Neuronal stem cell (in vitro differentiated cells): ENCODE measurements around the gene KLF2.

Source experiments
- DNase-seq: peaks from one replicate; pipeline ENCODE4 v3.0.0-alpha.2; 2013; ENCODE audit warnings: low spot score
- H2AFZ ChIP-seq: one replicate; pipeline ENCODE4 v1.6.1; 2013; ENCODE audit warnings: mild to moderate bottlenecking, low read length, inconsistent platforms
- H2AK5ac ChIP-seq: 2 replicates; pipeline ENCODE4 v1.6.1; 2013; ENCODE audit warnings: low read depth, mild to moderate bottlenecking, inconsistent platforms, low read length, moderate library complexity, mixed read lengths
- H2BK120ac ChIP-seq: 2 replicates; pipeline ENCODE4 v1.6.1; 2013; ENCODE audit warnings: low read depth, mild to moderate bottlenecking, inconsistent platforms, low read length, moderate library complexity, mixed read lengths
- H2BK12ac ChIP-seq: one replicate; pipeline ENCODE4 v1.6.1; 2013; ENCODE audit warnings: low read length, inconsistent platforms
- H2BK15ac ChIP-seq: 2 replicates; pipeline ENCODE4 v1.6.1; 2013; ENCODE audit warnings: mild to moderate bottlenecking, low read length, inconsistent platforms, mixed read lengths
- H2BK5ac ChIP-seq: one replicate; pipeline ENCODE4 v1.6.1; 2013; ENCODE audit warnings: inconsistent platforms, mild to moderate bottlenecking, low read length, moderate library complexity
- H3K14ac ChIP-seq: one replicate; pipeline ENCODE4 v1.6.1; 2013; ENCODE audit warnings: low read length, inconsistent platforms
- H3K18ac ChIP-seq: 2 replicates; pipeline ENCODE4 v1.6.1; 2013; ENCODE audit warnings: low read length, inconsistent platforms
- H3K23ac ChIP-seq: 2 replicates; pipeline ENCODE4 v1.6.1; 2013; ENCODE audit warnings: low read depth, mild to moderate bottlenecking, mixed read lengths, low read length, inconsistent platforms; ENCODE audit not compliant: poor library complexity
- H3K27ac ChIP-seq: replicated peaks from 3 replicates; pipeline ENCODE4 v1.5.1; 2013; ENCODE audit warnings: low read length, inconsistent platforms
- H3K27me3 ChIP-seq, 3 experiments: 2 replicates each; pipeline ENCODE4 v1.6.1; 2013; ENCODE audit warnings: low read length in 3 of 3, mild to moderate bottlenecking in 2 of 3, inconsistent platforms in 1 of 3, low read depth in 1 of 3, mixed read lengths in 1 of 3, moderate library complexity in 1 of 3; ENCODE audit not compliant: control insufficient read depth in 3 of 3, insufficient read depth in 3 of 3
- H3K36me3 ChIP-seq, 2 donors: replicated peaks in 1 of 2; 2 replicates each; pipeline ENCODE4 v1.6.1; 2013; ENCODE audit warnings: low read length in 2 of 2; ENCODE audit not compliant: control insufficient read depth in 2 of 2, insufficient read depth in 2 of 2
- H3K4ac ChIP-seq: 2 replicates; pipeline ENCODE4 v1.6.1; 2013; ENCODE audit warnings: inconsistent platforms, mild to moderate bottlenecking, low read length, moderate library complexity
- H3K4me1 ChIP-seq, 2 donors: 1 replicate in 1 of 2; 2 replicates in 1 of 2; pipeline ENCODE4 v1.6.1; 2013; ENCODE audit warnings: low read length in 2 of 2, low read depth in 1 of 2; ENCODE audit not compliant: control insufficient read depth in 2 of 2, insufficient read depth in 1 of 2
- H3K4me2 ChIP-seq: one replicate; pipeline ENCODE4 v1.6.1; 2013; ENCODE audit warnings: mild to moderate bottlenecking, low read length, inconsistent platforms; ENCODE audit not compliant: insufficient read depth, poor library complexity, severe bottlenecking
- H3K4me3 ChIP-seq, 2 donors: 2 replicates each; pipeline ENCODE4 v1.5.1; 2013; ENCODE audit warnings: low read length in 2 of 2, mild to moderate bottlenecking in 2 of 2, inconsistent platforms in 1 of 2, moderate library complexity in 1 of 2
- H3K79me1 ChIP-seq: one replicate; pipeline ENCODE4 v1.6.1; 2013; ENCODE audit warnings: low read depth, mild to moderate bottlenecking, inconsistent platforms, low read length, moderate library complexity
- H3K9ac ChIP-seq: one replicate; pipeline ENCODE4 v1.6.1; 2013; ENCODE audit warnings: mild to moderate bottlenecking, low read depth, low read length, inconsistent platforms; ENCODE audit not compliant: poor library complexity
- H3K9me3 ChIP-seq, 2 donors: replicated peaks in 1 of 2; 2 replicates each; pipeline versions ENCODE3 to v1.6.1; 2013; ENCODE audit warnings: low read length in 2 of 2, mild to moderate bottlenecking in 2 of 2, inconsistent platforms in 1 of 2, low read depth in 1 of 2, mixed read lengths in 1 of 2, moderate library complexity in 1 of 2; ENCODE audit not compliant: control insufficient read depth in 2 of 2, insufficient read depth in 1 of 2
- H4K8ac ChIP-seq: one replicate; pipeline ENCODE4 v1.6.1; 2013; ENCODE audit warnings: low read depth, mild to moderate bottlenecking, inconsistent platforms, low read length, moderate library complexity
- H4K91ac ChIP-seq: one replicate; pipeline ENCODE4 v1.6.1; 2013; ENCODE audit warnings: low read length, low read depth, mild to moderate bottlenecking, inconsistent platforms; ENCODE audit not compliant: poor library complexity
- WGBS, 2 donors: extraction: QIAGEN DNeasy Blood & Tissue Kit; methylation state at CpG; one replicate each; pipeline ENCODE4 v1.1.7; 2013; ENCODE audit warnings: missing lambda C conversion rate in 2 of 2, mixed read lengths in 1 of 2; ENCODE audit not compliant: insufficient read length in 2 of 2, insufficient replicate concordance in 1 of 2; ENCODE audit errors: extremely low coverage in 2 of 2; 5-methylcytosine and 5-hydroxymethylcytosine counted together

KLF2 gene

DNA sequence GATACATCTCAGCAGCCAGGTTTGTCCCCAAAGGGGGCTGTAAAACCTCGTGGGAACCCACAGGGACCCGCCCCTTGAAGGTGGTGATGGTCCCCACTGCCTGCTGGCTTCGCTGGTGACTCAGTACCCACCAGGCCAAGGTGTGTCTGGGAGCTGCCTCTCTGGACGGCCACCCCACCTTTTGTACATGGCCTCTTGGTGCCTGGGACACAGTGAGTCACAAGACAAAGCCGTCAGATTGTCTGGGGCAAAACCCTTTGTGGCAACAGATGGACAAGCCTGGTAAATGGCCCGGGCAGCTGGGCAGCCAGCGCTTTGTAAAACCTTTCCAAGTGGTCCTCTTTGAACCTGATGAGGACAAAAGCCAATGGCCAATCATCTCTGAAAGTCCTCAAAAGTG lies 27.9 kb upstream of the KLF2 start:
- Histone ChIP-seq H2BK15ac (no peak overlapping the region), H4K91ac (no peak overlapping the region), H2BK5ac (no peak overlapping the region), H3K4ac (no peak overlapping the region), H3K9me3 (no peaks in the 10 kb centered on the region), H2AFZ (no peak overlapping the region), H3K36me3 (no peaks in the 10 kb centered on the region), H3K18ac (peak overlapping the region; percentile 64), H3K27me3 (no peaks in the 10 kb centered on the region), H2AK5ac (peak overlapping the region; percentile 63), H2BK120ac (no peak overlapping the region), H4K8ac (no peak overlapping the region), H3K79me1 (no peaks in the 10 kb centered on the region), H3K4me2 (no peak overlapping the region), H2BK12ac (peak overlapping the region; percentile 46), H3K4me3 (no peak overlapping the region), H3K9ac (no peak overlapping the region), H3K14ac (no peak overlapping the region), H3K27ac (no peak overlapping the region), H3K23ac (no peak overlapping the region), H3K4me1 (no peaks in the 10 kb centered on the region)
- WGBS, 2 donors = no CpG with 5 or more reads among the region's 7 CpGs
- DNase-seq = no peak

DNA sequence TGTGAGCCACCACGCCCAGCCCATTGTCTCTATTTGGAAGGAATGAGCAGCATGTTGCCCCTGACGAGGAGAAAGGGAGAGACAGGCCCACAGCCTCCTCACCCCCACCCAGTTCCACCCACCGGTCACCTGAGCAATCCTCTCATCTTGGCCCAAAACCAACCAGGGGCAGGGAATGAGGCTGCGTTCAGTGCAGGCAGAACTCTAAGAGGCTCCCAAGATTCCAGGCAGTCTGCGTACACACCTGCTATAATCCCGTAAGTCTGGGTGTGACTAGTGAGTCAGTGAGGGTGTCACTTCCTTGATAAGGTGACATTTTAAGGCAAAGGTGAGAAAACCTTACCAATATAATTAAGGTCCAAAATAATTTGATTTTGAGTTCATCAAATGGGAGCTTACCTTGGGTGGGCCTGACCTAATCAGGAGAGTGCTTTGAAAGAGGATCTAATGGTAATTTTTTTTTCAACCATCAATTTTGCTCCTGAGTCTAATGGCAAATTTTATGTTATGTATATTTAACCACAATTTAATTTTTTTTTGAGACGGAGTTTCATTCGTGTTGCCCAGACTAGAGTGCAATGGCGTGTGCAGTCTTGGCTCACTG lies 26.9 kb upstream of the KLF2 start:
- Histone ChIP-seq H3K4me1 (no peaks in the 10 kb centered on the region), H3K9me3 (no peaks in the 10 kb centered on the region), H4K8ac (no peak overlapping the region), H3K36me3 (no peaks in the 10 kb centered on the region), H2BK5ac (no peak overlapping the region), H3K4me2 (no peak overlapping the region), H3K79me1 (no peaks in the 10 kb centered on the region), H3K18ac (no peak overlapping the region), H2AK5ac (no peak overlapping the region), H2BK12ac (no peak overlapping the region), H4K91ac (no peak overlapping the region), H3K27ac (no peak overlapping the region), H3K9ac (no peak overlapping the region), H3K23ac (no peak overlapping the region), H3K27me3 (no peaks in the 10 kb centered on the region), H3K14ac (no peak overlapping the region), H2BK120ac (no peak overlapping the region), H3K4me3 (no peak overlapping the region), H2AFZ (no peak overlapping the region), H3K4ac (no peak overlapping the region), H2BK15ac (no peak overlapping the region)
- no peak for DNase-seq
- WGBS, 2 donors = no CpG with 5 or more reads among the region's 9 CpGs

DNA sequence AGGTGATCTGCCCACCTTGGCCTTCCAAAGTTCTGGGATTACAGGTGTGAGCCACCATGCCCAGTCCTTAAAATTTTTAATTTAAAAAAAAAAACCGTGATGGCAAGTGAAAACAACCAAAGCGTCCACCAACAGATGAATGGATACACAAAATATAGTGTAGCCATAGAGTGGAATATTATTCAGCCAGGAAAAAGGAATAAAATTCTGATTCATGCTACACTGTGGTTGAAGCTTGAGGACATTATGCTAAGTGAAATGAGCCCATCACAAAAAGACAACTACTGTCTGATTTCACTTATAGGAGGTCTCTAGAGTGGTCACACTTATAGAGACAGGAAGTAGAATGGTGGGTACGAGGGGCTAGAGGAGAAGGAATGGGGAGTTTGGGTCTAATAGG lies 26.3 kb upstream of the KLF2 start:
- H3K79me1 ChIP-seq = no peaks in the 10 kb centered on the region
- H2BK15ac ChIP-seq = no peak overlapping the region
- no CpG with 5 or more reads among the region's 3 CpGs for WGBS, 2 donors

GRCh38 chr19:16301999-16302694 lies 22.5 kb upstream of the KLF2 start:
- Histone ChIP-seq H2BK5ac (no peak overlapping the region), H2BK12ac (no peak overlapping the region), H3K79me1 (no peaks in the 10 kb centered on the region), H4K8ac (no peak overlapping the region), H3K36me3 (no peaks in the 10 kb centered on the region), H2BK15ac (no peak overlapping the region), H3K4me1 (no peaks in the 10 kb centered on the region), H3K4me2 (no peak overlapping the region), H3K9ac (no peak overlapping the region), H4K91ac (no peak overlapping the region), H2AK5ac (no peak overlapping the region), H2AFZ (peak overlapping the region; percentile 78), H3K27ac (no peak overlapping the region), H3K4me3 (no peak overlapping the region), H3K9me3 (no peaks in the 10 kb centered on the region), H3K23ac (no peak overlapping the region), H2BK120ac (no peak overlapping the region), H3K27me3 (no peaks in the 10 kb centered on the region), H3K4ac (no peak overlapping the region), H3K14ac (no peak overlapping the region), H3K18ac (peak overlapping the region; percentile 5)
- no peak for DNase-seq
- WGBS, 2 donors = no CpG with 5 or more reads among the region's 25 CpGs

More for the DNA sequence above, 26.3 kb upstream of the KLF2 start:
- Histone ChIP-seq H3K23ac (no peak overlapping the region), H2AK5ac (no peak overlapping the region), H2BK5ac (no peak overlapping the region), H2BK12ac (no peak overlapping the region), H3K4ac (no peak overlapping the region), H3K14ac (no peak overlapping the region), H3K4me2 (no peak overlapping the region), H2AFZ (no peak overlapping the region), H3K4me1 (no peaks in the 10 kb centered on the region), H3K9ac (no peak overlapping the region), H4K91ac (no peak overlapping the region), H3K4me3 (no peak overlapping the region), H3K36me3 (no peaks in the 10 kb centered on the region), H2BK120ac (no peak overlapping the region), H3K27ac (no peak overlapping the region), H3K18ac (no peak overlapping the region), H3K9me3 (no peaks in the 10 kb centered on the region), H4K8ac (no peak overlapping the region), H3K27me3 (no peaks in the 10 kb centered on the region)
- DNase-seq = no peak
